ENCODE measurements around the gene IER2. TPM values are rescaled to one million over a fixed set of nuclear protein-coding genes. Genes with fewer than 3 reads are reported as not detected.

IER2 gene
- total and polyA plus RNA-seq, 9 of the 15 experiments (the other 6 are each of a cell fraction or from before 2014, with no cell fraction given): 4.5 to 205 (median 23.7) TPM

- in situ Hi-C loops (cut with MboI) (no loop called here), intact Hi-C loops (cut with micrococcal nuclease) (loop anchor here (2.0 kb wide), 1 partner anchor 67 kb away; no protein-coding TSS in a partner anchor)
- POLR2A ChIA-PET: no interaction called here
- CTCF ChIA-PET (ENCODE audit: low intra/inter-chr PET ratio): interaction anchor here (0.8 to 0.9 kb wide), 2 partner anchors 67 to 393 kb away, joined by 4 read pairs; no protein-coding TSS in a partner anchor
- Histone ChIP-seq H3K79me2 (ENCODE audit: control insufficient read depth, insufficient read depth, low read length) (no peaks in the 10 kb centered on the region), H3K9me1 (ENCODE audit: control insufficient read depth, insufficient read depth, low read length) (no peaks in the 10 kb centered on the region), H4K20me1 (replicated peaks; ENCODE audit: control insufficient read depth, insufficient read depth, low read length) (no peaks in the 10 kb centered on the region), H2AFZ (ENCODE audit: low read depth, low read length) (no peak overlapping the region), H3K27me3 (ENCODE audit: control insufficient read depth in 2 of 2, insufficient read depth in 2 of 2, low read length in 2 of 2) (no peaks in the 10 kb centered on the region; a peak in 1 of 5 replicates), H3K4me2 (ENCODE audit: insufficient read depth, low read length) (no peak overlapping the region), H3K4me1 (replicated peaks in 1 of 2; ENCODE audit: control insufficient read depth in 2 of 2, insufficient read depth in 2 of 2, low read length in 2 of 2) (peaks cover 6% of the 10 kb centered on the region in 2 experiments; a peak in 3 of 5 replicates), H3K4me3 (no peak overlapping the region), H3K9me3 (replicated peaks; ENCODE audit: control insufficient read depth, insufficient read depth, low read depth, low read length) (no peaks in the 10 kb centered on the region), H3K27ac (ENCODE audit: extremely low read depth, low read depth, low read length) (no peak overlapping the region), H3K36me3 (ENCODE audit: control insufficient read depth, insufficient read depth, low read length) (no peaks in the 10 kb centered on the region), H3K9ac (ENCODE audit: insufficient read depth in 1 of 2, low read depth in 2 of 2, low read length in 2 of 2) (no peak overlapping the region)
- FAIRE-seq (peak; percentile 51), ATAC-seq (peak; percentile 77), DNase-seq (ENCODE audit: extremely low read depth in 1 of 4, low spot score in 3 of 4) (peak; percentile 50 to 72 (median 55))
- no TSS peak for BruUV-seq (replicated peaks)
- WGBS (ENCODE audit: insufficient coverage, low coverage, missing lambda C conversion rate): 29% methylated on average over 11 of the region's 11 CpGs
- TF ChIP-seq TCF7 (IDR thresholded peaks at IDR 0.05; ENCODE audit: borderline replicate concordance) (no peak), ILF3 (IDR thresholded peaks at IDR 0.05; ENCODE audit: borderline replicate concordance) (no peak), RFX5 (IDR thresholded peaks at IDR 0.05; ENCODE audit: low read depth, low read length) (no peak), MEF2A (IDR thresholded peaks at IDR 0.05; ENCODE audit: control insufficient read depth, low read depth, low read length) (no peak), ZNF699 (CRISPR knock-in tag; IDR thresholded peaks at IDR 0.05; ENCODE audit: insufficient replicate concordance) (no peak), AFF4 (CRISPR knock-in tag; IDR thresholded peaks at IDR 0.05) (no peak), POLR2H (tag; IDR thresholded peaks at IDR 0.05; ENCODE audit: low read depth) (no peak), HDAC1 (IDR thresholded peaks at IDR 0.05) (no peak), ZBTB49 (CRISPR knock-in tag; IDR thresholded peaks at IDR 0.05; ENCODE audit: borderline replicate concordance) (no peak)
- TF ChIP-seq, protein P1, sequence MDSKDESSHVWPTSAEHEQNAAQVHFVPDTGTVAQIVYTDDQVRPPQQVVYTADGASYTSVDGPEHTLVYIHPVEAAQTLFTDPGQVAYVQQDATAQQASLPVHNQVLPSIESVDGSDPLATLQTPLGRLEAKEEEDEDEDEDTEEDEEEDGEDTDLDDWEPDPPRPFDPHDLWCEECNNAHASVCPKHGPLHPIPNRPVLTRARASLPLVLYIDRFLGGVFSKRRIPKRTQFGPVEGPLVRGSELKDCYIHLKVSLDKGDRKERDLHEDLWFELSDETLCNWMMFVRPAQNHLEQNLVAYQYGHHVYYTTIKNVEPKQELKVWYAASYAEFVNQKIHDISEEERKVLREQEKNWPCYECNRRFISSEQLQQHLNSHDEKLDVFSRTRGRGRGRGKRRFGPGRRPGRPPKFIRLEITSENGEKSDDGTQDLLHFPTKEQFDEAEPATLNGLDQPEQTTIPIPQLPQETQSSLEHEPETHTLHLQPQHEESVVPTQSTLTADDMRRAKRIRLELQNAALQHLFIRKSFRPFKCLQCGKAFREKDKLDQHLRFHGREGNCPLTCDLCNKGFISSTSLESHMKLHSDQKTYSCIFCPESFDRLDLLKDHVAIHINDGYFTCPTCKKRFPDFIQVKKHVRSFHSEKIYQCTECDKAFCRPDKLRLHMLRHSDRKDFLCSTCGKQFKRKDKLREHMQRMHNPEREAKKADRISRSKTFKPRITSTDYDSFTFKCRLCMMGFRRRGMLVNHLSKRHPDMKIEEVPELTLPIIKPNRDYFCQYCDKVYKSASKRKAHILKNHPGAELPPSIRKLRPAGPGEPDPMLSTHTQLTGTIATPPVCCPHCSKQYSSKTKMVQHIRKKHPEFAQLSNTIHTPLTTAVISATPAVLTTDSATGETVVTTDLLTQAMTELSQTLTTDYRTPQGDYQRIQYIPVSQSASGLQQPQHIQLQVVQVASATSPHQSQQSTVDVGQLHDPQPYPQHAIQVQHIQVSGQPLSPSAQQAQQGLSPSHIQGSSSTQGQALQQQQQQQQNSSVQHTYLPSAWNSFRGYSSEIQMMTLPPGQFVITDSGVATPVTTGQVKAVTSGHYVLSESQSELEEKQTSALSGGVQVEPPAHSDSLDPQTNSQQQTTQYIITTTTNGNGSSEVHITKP (IDR thresholded peaks at IDR 0.05; ENCODE audit: partially characterized antibody): no peak
- TF ChIP-seq, protein P2, sequence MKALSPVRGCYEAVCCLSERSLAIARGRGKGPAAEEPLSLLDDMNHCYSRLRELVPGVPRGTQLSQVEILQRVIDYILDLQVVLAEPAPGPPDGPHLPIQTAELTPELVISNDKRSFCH (CRISPR knock-in tag; IDR thresholded peaks at IDR 0.05): no peak
- TF ChIP-seq, protein P2 (tag; IDR thresholded peaks at IDR 0.05): no peak
These were observed 45.5 kb downstream of the IER2 start for GRCh38 chr19:13195678-13196077.
